ENCODE measurements around the gene ADCY1. TPM values are rescaled to one million over a fixed set of nuclear protein-coding genes. Genes with fewer than 3 reads are reported as not detected.
A peak's percentile ranks its signal among the peaks of the same experiment; 100 is the strongest.

Gene ADCY1
- total RNA-seq, 1 experiment from 2014 or later, result 3.1 TPM

- no peaks in the 10 kb centered on the region for H3K9me2 ChIP-seq (replicated peaks; ENCODE audit: low read length)
- no peak overlapping the region for H3K4me2 ChIP-seq (ENCODE audit: low read length)
- CTCF ChIA-PET, result no interaction called here
- no peaks in the 10 kb centered on the region for H3K4me1 ChIP-seq (ENCODE audit: insufficient read depth, low read length)
- H3K27me3 ChIP-seq (ENCODE audit: low read length), result peaks cover 12% of the 10 kb centered on the region
- H3K27ac ChIP-seq (ENCODE audit: low read length), result no peak overlapping the region
- no peaks in the 10 kb centered on the region for H3F3A ChIP-seq (ENCODE audit: low read length, unreplicated experiment)
- POLR2A ChIA-PET (ENCODE audit: unreplicated experiment), result no interaction called here
- H4K20me1 ChIP-seq (ENCODE audit: low read length), result no peaks in the 10 kb centered on the region
- no peaks in the 10 kb centered on the region for H3K79me2 ChIP-seq (ENCODE audit: low read length)
- no peak for ATAC-seq
- no peaks in the 10 kb centered on the region for H3K9me3 ChIP-seq (ENCODE audit: low read length)
- H3K4me3 ChIP-seq (ENCODE audit: low read length), result no peak overlapping the region
- TF ChIP-seq EZH2 (IDR thresholded peaks at IDR 0.05; ENCODE audit: low read length, unreplicated experiment) (no peak), EZH2phosphoT487 (IDR thresholded peaks at IDR 0.05; ENCODE audit: borderline replicate concordance, low read length) (no peak)
- TF ChIP-seq, protein P1, sequence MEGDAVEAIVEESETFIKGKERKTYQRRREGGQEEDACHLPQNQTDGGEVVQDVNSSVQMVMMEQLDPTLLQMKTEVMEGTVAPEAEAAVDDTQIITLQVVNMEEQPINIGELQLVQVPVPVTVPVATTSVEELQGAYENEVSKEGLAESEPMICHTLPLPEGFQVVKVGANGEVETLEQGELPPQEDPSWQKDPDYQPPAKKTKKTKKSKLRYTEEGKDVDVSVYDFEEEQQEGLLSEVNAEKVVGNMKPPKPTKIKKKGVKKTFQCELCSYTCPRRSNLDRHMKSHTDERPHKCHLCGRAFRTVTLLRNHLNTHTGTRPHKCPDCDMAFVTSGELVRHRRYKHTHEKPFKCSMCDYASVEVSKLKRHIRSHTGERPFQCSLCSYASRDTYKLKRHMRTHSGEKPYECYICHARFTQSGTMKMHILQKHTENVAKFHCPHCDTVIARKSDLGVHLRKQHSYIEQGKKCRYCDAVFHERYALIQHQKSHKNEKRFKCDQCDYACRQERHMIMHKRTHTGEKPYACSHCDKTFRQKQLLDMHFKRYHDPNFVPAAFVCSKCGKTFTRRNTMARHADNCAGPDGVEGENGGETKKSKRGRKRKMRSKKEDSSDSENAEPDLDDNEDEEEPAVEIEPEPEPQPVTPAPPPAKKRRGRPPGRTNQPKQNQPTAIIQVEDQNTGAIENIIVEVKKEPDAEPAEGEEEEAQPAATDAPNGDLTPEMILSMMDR (conservative IDR thresholded peaks at IDR 0.05; ENCODE audit: low read depth, low read length), result no peak
- H3K9ac ChIP-seq (ENCODE audit: low read length), result no peak overlapping the region
- no peak for DNase-seq
- intact Hi-C loops (cut with micrococcal nuclease), result no loop called here
- no TSS peak for BruUV-seq (replicated peaks)
- H3K36me3 ChIP-seq (ENCODE audit: low read depth, low read length), result no peaks in the 10 kb centered on the region
- H2AFZ ChIP-seq (ENCODE audit: low read length), result no peak overlapping the region
Observed at GRCh38 chr7:45578467-45578866, 4.3 kb downstream of the ADCY1 start.

GRCh38 chr7:45579391-45579801 lies 5.2 kb downstream of the ADCY1 start:
- ATAC-seq (no peak), DNase-seq (no peak)
- no peaks in the 10 kb centered on the region for H3K79me2 ChIP-seq (ENCODE audit: low read length)
- H3K4me3 ChIP-seq (ENCODE audit: low read length), result no peak overlapping the region
- no peak overlapping the region for H3K27ac ChIP-seq (ENCODE audit: low read length)
- TF ChIP-seq EZH2phosphoT487 (IDR thresholded peaks at IDR 0.05; ENCODE audit: borderline replicate concordance, low read length) (no peak), EZH2 (IDR thresholded peaks at IDR 0.05; ENCODE audit: low read length, unreplicated experiment) (no peak)
- TF ChIP-seq, protein P1 (conservative IDR thresholded peaks at IDR 0.05; ENCODE audit: low read depth, low read length), result no peak
- H3K9me3 ChIP-seq (ENCODE audit: low read length), result no peaks in the 10 kb centered on the region
- BruUV-seq (replicated peaks), result no TSS peak
- no peaks in the 10 kb centered on the region for H3K9me2 ChIP-seq (replicated peaks; ENCODE audit: low read length)
- H3K4me1 ChIP-seq (ENCODE audit: insufficient read depth, low read length), result no peaks in the 10 kb centered on the region
- H3K9ac ChIP-seq (ENCODE audit: low read length), result no peak overlapping the region
- H3K27me3 ChIP-seq (ENCODE audit: low read length), result peaks cover 12% of the 10 kb centered on the region
- no peaks in the 10 kb centered on the region for H4K20me1 ChIP-seq (ENCODE audit: low read length)
- CTCF ChIA-PET, result no interaction called here
- H2AFZ ChIP-seq (ENCODE audit: low read length), result no peak overlapping the region
- intact Hi-C loops (cut with micrococcal nuclease), result no loop called here
- H3F3A ChIP-seq (ENCODE audit: low read length, unreplicated experiment), result no peaks in the 10 kb centered on the region
- POLR2A ChIA-PET (ENCODE audit: unreplicated experiment), result no interaction called here
- H3K4me2 ChIP-seq (ENCODE audit: low read length), result no peak overlapping the region
- H3K36me3 ChIP-seq (ENCODE audit: low read depth, low read length), result no peaks in the 10 kb centered on the region

DNA sequence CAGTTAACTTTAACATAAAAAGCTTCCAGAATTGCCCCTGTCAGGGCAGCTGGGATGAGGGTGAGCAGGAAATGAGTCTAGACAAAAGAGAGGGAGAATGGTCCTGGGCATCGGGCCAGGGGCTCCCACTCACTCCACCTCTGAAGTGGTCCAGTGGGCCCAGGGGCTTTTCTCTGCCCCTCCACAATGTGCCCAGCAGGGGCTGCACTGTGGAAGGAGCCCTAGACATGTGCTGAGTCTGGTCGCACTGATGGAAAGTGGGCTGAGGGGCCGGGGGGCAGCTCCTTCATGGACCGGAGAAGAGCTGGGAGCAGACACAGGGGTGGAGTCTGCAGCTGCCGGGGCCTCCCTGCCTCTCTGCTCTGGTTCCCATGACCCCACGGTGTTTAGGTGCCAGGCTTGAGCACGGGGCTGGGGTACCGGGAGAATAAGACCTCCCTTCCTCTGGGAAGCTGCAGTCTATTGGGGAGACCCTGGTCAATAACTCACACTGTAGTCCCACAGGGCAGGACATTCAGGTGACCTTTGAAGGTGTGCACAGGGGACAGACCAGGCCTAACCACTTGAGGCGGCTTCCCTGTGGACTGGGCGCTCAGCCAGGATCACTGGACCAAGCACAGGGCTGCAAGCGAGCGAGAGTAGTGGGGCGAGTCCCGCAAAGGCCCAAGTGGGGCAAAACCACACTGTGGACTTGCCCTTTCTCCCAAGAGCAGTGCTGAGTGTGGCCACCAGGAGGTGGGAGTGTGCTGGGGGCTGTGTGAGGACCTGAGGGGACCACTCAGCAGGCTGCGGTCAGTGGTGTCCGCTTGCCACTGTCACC lies 6.1 kb downstream of the ADCY1 start:
- Histone ChIP-seq H3K27ac (ENCODE audit: low read length) (no peak overlapping the region), H2AFZ (ENCODE audit: low read length) (no peak overlapping the region), H3K27me3 (ENCODE audit: low read length) (peaks cover 7% of the 10 kb centered on the region), H3K9me2 (replicated peaks; ENCODE audit: low read length) (no peaks in the 10 kb centered on the region), H3K4me2 (ENCODE audit: low read length) (no peak overlapping the region), H3K4me3 (ENCODE audit: low read length) (no peak overlapping the region), H3K9ac (ENCODE audit: low read length) (no peak overlapping the region), H3K9me3 (ENCODE audit: low read length) (no peaks in the 10 kb centered on the region), H3F3A (ENCODE audit: low read length, unreplicated experiment) (no peaks in the 10 kb centered on the region), H3K4me1 (ENCODE audit: insufficient read depth, low read length) (no peaks in the 10 kb centered on the region), H4K20me1 (ENCODE audit: low read length) (no peaks in the 10 kb centered on the region), H3K79me2 (ENCODE audit: low read length) (no peaks in the 10 kb centered on the region), H3K36me3 (ENCODE audit: low read depth, low read length) (no peaks in the 10 kb centered on the region)
- CTCF ChIA-PET, result no interaction called here
- intact Hi-C loops (cut with micrococcal nuclease), result no loop called here
- TF ChIP-seq EZH2phosphoT487 (IDR thresholded peaks at IDR 0.05; ENCODE audit: borderline replicate concordance, low read length) (no peak), EZH2 (IDR thresholded peaks at IDR 0.05; ENCODE audit: low read length, unreplicated experiment) (no peak)
- TF ChIP-seq, protein P1 (conservative IDR thresholded peaks at IDR 0.05; ENCODE audit: low read depth, low read length), result peak; percentile 52
- no peak for DNase-seq
- POLR2A ChIA-PET (ENCODE audit: unreplicated experiment), result no interaction called here
- BruUV-seq (replicated peaks), result no TSS peak
- ATAC-seq, result no peak

Data from PC-3 (cell line).